ENCODE results near the gene LCN1. TPM values are rescaled to one million over a fixed set of nuclear protein-coding genes. Genes with fewer than 3 reads are reported as not detected.

The LCN1 gene
- total and polyA plus RNA-seq, 2 donors (not counting 3 experiments of a cell fraction or from before 2014, with no cell fraction given), result not detected

GRCh38 chr9:135573124-135573523, 51.9 kb downstream of the LCN1 start:
- H3K27ac ChIP-seq (ENCODE audit: insufficient read depth, low read depth, low read length), result no peak overlapping the region
- no peaks in the 10 kb centered on the region for H3K79me2 ChIP-seq (ENCODE audit: control insufficient read depth, insufficient read depth, low read length)
- no peaks in the 10 kb centered on the region for H3K9me3 ChIP-seq (replicated peaks; ENCODE audit: control insufficient read depth, insufficient read depth, low read length)
- H2AFZ ChIP-seq (ENCODE audit: low read depth, low read length), result no peak overlapping the region
- dilution Hi-C loops (cut with MboI; ENCODE audit: extremely low pct_ligation_motif_present, low sequenced_read_pairs) (no loop called here), intact Hi-C loops (cut with micrococcal nuclease) (no loop called here)
- no peaks in the 10 kb centered on the region for H3K4me1 ChIP-seq (ENCODE audit: control insufficient read depth, extremely low read depth, insufficient read depth, low read length)
- POLR2A ChIA-PET, result no interaction called here
- BruUV-seq (replicated peaks), result no TSS peak
- CTCF ChIA-PET, result no interaction called here
- TF ChIP-seq POLR2A (IDR thresholded peaks at IDR 0.05; ENCODE audit: low read depth, low read length), result no peak
- no peak for TF ChIP-seq EZH2 (IDR thresholded peaks at IDR 0.05; ENCODE audit: borderline replicate concordance, low read depth, low read length, severe bottlenecking)
- no peak for TF ChIP-seq CTCF (IDR thresholded peaks at IDR 0.05; ENCODE audit: extremely low read depth in 1 of 2, insufficient read depth in 1 of 2, low read depth in 1 of 2, low read length in 2 of 2)
- no peak for TF ChIP-seq POLR2AphosphoS5 (IDR thresholded peaks at IDR 0.05; ENCODE audit: insufficient read depth, low read depth, low read length)
- TF ChIP-seq GATA2 (IDR thresholded peaks at IDR 0.05; ENCODE audit: insufficient read depth, insufficient read length, low read depth, low read length), result no peak
- TF ChIP-seq FOS (IDR thresholded peaks at IDR 0.05; ENCODE audit: borderline replicate concordance, insufficient read depth, low read length), result no peak
- no peak for TF ChIP-seq MAX (IDR thresholded peaks at IDR 0.05; ENCODE audit: insufficient read depth, insufficient read length)
- TF ChIP-seq JUN (IDR thresholded peaks at IDR 0.05; ENCODE audit: borderline replicate concordance, insufficient read depth, insufficient read length, low read depth), result no peak
- TF ChIP-seq MYC (IDR thresholded peaks at IDR 0.05; ENCODE audit: low read depth, low read length), result no peak
- no peak overlapping the region for H3K4me3 ChIP-seq (replicated peaks in 1 of 3; ENCODE audit: insufficient read depth in 1 of 3, low read depth in 1 of 3, low read length in 3 of 3)
- H3K27me3 ChIP-seq (ENCODE audit: control insufficient read depth in 2 of 2, insufficient read depth in 2 of 2, low read length in 2 of 2), result no peaks in the 10 kb centered on the region
- no peak for FAIRE-seq
- H3K4me2 ChIP-seq (ENCODE audit: insufficient read depth, low read length), result no peak overlapping the region
- no peaks in the 10 kb centered on the region for H3K9me1 ChIP-seq (replicated peaks; ENCODE audit: control insufficient read depth, extremely low read depth, insufficient read depth, low read length)
- no peaks in the 10 kb centered on the region for H3K36me3 ChIP-seq (ENCODE audit: control insufficient read depth in 2 of 2, extremely low read depth in 1 of 2, insufficient read depth in 2 of 2, low read length in 2 of 2)
- H3K9ac ChIP-seq (replicated peaks; ENCODE audit: extremely low read depth, insufficient read depth, low read length), result no peak overlapping the region
- no peaks in the 10 kb centered on the region for H4K20me1 ChIP-seq (replicated peaks; ENCODE audit: control insufficient read depth, extremely low read depth, insufficient read depth, low read length)
- DNase-seq (ENCODE audit: low read depth, low spot score), result no peak
